Measurements from ENCODE around the gene SH3YL1. TPM values are rescaled to one million over a fixed set of nuclear protein-coding genes. Genes with fewer than 3 reads are reported as not detected.

The SH3YL1 gene
- polyA plus RNA-seq, 1 donor (not counting 4 experiments of a cell fraction or from before 2014, with no cell fraction given): 41.8 TPM

GRCh38 chr2:180311-180710 lies 83.5 kb downstream of the SH3YL1 start:
- Histone ChIP-seq H3K4me1 (ENCODE audit: control insufficient read depth, extremely low read depth, insufficient read depth, low read length) (peaks cover 26% of the 10 kb centered on the region), H3K4me3 (ENCODE audit: control insufficient read depth in 2 of 3, extremely low read depth in 1 of 3, insufficient read depth in 2 of 3, low read depth in 1 of 3, low read length in 3 of 3) (no peak overlapping the region), H2AFZ (ENCODE audit: control insufficient read depth, low read length) (no peak overlapping the region), H3K27ac (ENCODE audit: control insufficient read depth, insufficient read depth, low read length) (no peak overlapping the region), H3K27me3 (ENCODE audit: control insufficient read depth, extremely low read depth, insufficient read depth, low read length) (no peaks in the 10 kb centered on the region), H3K9me3 (ENCODE audit: control insufficient read depth, low read depth, low read length) (no peaks in the 10 kb centered on the region), H3K9ac (ENCODE audit: control insufficient read depth, extremely low read depth, insufficient read depth, low read length) (no peak overlapping the region), H3K79me2 (ENCODE audit: control insufficient read depth, insufficient read depth, low read length) (no peaks in the 10 kb centered on the region), H3K9me1 (ENCODE audit: control insufficient read depth, extremely low read depth, insufficient read depth, low read length) (no peaks in the 10 kb centered on the region), H4K20me1 (ENCODE audit: control insufficient read depth, extremely low read depth, insufficient read depth, low read length) (no peaks in the 10 kb centered on the region), H3K36me3 (ENCODE audit: control insufficient read depth in 2 of 2, extremely low read depth in 1 of 2, insufficient read depth in 2 of 2, low read length in 2 of 2) (no peaks in the 10 kb centered on the region), H3K4me2 (ENCODE audit: control insufficient read depth, extremely low read depth, insufficient read depth, low read depth, low read length) (no peak overlapping the region)
- dilution Hi-C loops (cut with MboI; ENCODE audit: extremely low pct_ligation_motif_present, low sequenced_read_pairs): no loop called here
- TF ChIP-seq, protein P1, sequence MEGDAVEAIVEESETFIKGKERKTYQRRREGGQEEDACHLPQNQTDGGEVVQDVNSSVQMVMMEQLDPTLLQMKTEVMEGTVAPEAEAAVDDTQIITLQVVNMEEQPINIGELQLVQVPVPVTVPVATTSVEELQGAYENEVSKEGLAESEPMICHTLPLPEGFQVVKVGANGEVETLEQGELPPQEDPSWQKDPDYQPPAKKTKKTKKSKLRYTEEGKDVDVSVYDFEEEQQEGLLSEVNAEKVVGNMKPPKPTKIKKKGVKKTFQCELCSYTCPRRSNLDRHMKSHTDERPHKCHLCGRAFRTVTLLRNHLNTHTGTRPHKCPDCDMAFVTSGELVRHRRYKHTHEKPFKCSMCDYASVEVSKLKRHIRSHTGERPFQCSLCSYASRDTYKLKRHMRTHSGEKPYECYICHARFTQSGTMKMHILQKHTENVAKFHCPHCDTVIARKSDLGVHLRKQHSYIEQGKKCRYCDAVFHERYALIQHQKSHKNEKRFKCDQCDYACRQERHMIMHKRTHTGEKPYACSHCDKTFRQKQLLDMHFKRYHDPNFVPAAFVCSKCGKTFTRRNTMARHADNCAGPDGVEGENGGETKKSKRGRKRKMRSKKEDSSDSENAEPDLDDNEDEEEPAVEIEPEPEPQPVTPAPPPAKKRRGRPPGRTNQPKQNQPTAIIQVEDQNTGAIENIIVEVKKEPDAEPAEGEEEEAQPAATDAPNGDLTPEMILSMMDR (optimal IDR thresholded peaks at IDR 0.05 in 1 of 3, IDR thresholded peaks at IDR 0.05 in 1 of 3, conservative IDR thresholded peaks at IDR 0.05 in 1 of 3; ENCODE audit: extremely low read depth in 1 of 3, insufficient read depth in 2 of 3, low read length in 3 of 3): no peak
- TF ChIP-seq EZH2 (IDR thresholded peaks at IDR 0.05; ENCODE audit: low read length): no peak
- DNase-seq (ENCODE audit: low read depth, low spot score): no peak
- no peak for FAIRE-seq

DNA sequence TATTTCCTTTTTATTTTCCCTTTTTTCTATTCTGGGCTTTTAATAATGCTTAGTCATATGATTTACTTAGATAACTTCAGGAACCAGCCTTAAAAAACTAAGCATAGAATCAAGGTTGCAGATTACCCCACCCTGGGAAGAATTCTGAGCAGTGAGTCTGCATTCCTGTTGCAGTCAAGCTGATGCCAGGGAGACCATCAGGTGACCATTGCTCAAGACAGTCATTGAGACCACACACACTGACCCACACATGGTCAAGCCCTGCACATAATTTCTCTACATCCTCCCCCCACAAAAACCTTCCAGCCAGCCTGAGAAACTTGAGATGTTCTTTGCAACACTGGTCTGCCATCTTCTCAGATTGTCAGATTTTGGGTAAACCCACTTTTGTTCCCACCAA lies 83.9 kb downstream of the SH3YL1 start:
- Histone ChIP-seq H3K4me1 (ENCODE audit: control insufficient read depth, extremely low read depth, insufficient read depth, low read length) (peaks cover 23% of the 10 kb centered on the region), H3K27ac (ENCODE audit: control insufficient read depth, insufficient read depth, low read length) (no peak overlapping the region), H4K20me1 (ENCODE audit: control insufficient read depth, extremely low read depth, insufficient read depth, low read length) (no peaks in the 10 kb centered on the region), H3K9ac (ENCODE audit: control insufficient read depth, extremely low read depth, insufficient read depth, low read length) (no peak overlapping the region), H3K4me3 (ENCODE audit: control insufficient read depth in 2 of 3, extremely low read depth in 1 of 3, insufficient read depth in 2 of 3, low read depth in 1 of 3, low read length in 3 of 3) (no peak overlapping the region), H3K36me3 (ENCODE audit: control insufficient read depth in 2 of 2, extremely low read depth in 1 of 2, insufficient read depth in 2 of 2, low read length in 2 of 2) (no peaks in the 10 kb centered on the region), H3K27me3 (ENCODE audit: control insufficient read depth, extremely low read depth, insufficient read depth, low read length) (no peaks in the 10 kb centered on the region), H3K9me1 (ENCODE audit: control insufficient read depth, extremely low read depth, insufficient read depth, low read length) (no peaks in the 10 kb centered on the region), H3K79me2 (ENCODE audit: control insufficient read depth, insufficient read depth, low read length) (no peaks in the 10 kb centered on the region), H3K9me3 (ENCODE audit: control insufficient read depth, low read depth, low read length) (no peaks in the 10 kb centered on the region), H2AFZ (ENCODE audit: control insufficient read depth, low read length) (no peak overlapping the region), H3K4me2 (ENCODE audit: control insufficient read depth, extremely low read depth, insufficient read depth, low read depth, low read length) (no peak overlapping the region)
- dilution Hi-C loops (cut with MboI; ENCODE audit: extremely low pct_ligation_motif_present, low sequenced_read_pairs): no loop called here
- TF ChIP-seq, protein P1 (optimal IDR thresholded peaks at IDR 0.05 in 1 of 3, IDR thresholded peaks at IDR 0.05 in 1 of 3, conservative IDR thresholded peaks at IDR 0.05 in 1 of 3; ENCODE audit: extremely low read depth in 1 of 3, insufficient read depth in 2 of 3, low read length in 3 of 3): no peak
- FAIRE-seq (no peak), DNase-seq (ENCODE audit: low read depth, low spot score) (no peak)
